HFF-Myc (cell line): ENCODE results near the gene SNX20.

ENCODE experiments used
- DNase-seq: peaks from one replicate; pipeline ENCODE4 v3.0.0-alpha.2; 2011; ENCODE audit warnings: low read depth; ENCODE audit errors: extremely low read depth
- H3K4me3 ChIP-seq: replicated peaks from 2 replicates; pipeline ENCODE4 v1.5.1; 2011; ENCODE audit warnings: low read depth, mild to moderate bottlenecking, control low read depth, low read length
- CTCF ChIP-seq: IDR thresholded peaks from 2 replicates; pipeline ENCODE4 v1.5.1; 2012; ENCODE audit warnings: mild to moderate bottlenecking, low read depth, low read length, control low read depth; ENCODE audit errors: missing control alignments

The SNX20 gene

GRCh38 chr16:50675686-50676610 lies 5.2 kb downstream of the SNX20 start:
- DNase-seq: no peak
- TF ChIP-seq CTCF: no peak
- no peak overlapping the region for H3K4me3 ChIP-seq

GRCh38 chr16:50674831-50675230 lies 6.3 kb downstream of the SNX20 start:
- TF ChIP-seq CTCF: no peak
- DNase-seq: no peak
- H3K4me3 ChIP-seq: no peak overlapping the region

GRCh38 chr16:50673496-50674275 lies 7.4 kb downstream of the SNX20 start:
- TF ChIP-seq CTCF: no peak
- H3K4me3 ChIP-seq: no peak overlapping the region
- no peak for DNase-seq

GRCh38 chr16:50671644-50672260 lies 9.4 kb downstream of the SNX20 start:
- peak; percentile 14 for DNase-seq
- peak; percentile 67 for TF ChIP-seq CTCF
- H3K4me3 ChIP-seq: no peak overlapping the region

GRCh38 chr16:50670476-50670875 lies 10.6 kb downstream of the SNX20 start:
- no peak for DNase-seq
- H3K4me3 ChIP-seq: no peak overlapping the region
- TF ChIP-seq CTCF: no peak

GRCh38 chr16:50669741-50670140 lies 11.4 kb downstream of the SNX20 start:
- H3K4me3 ChIP-seq: no peak overlapping the region
- DNase-seq: no peak
- no peak for TF ChIP-seq CTCF
